Sigmoid colon (tissue), 3 donors: Measurements from ENCODE around the gene DIS3L2.

Source experiments
- POLR2A ChIP-seq, 2 donors: fragments of 450-650 bp; IDR thresholded peaks; one replicate each; pipeline ENCODE4 v1.6.1; 2016; ENCODE audit warnings: antibody characterized with exemption in 2 of 2, mild to moderate bottlenecking in 2 of 2, moderate library complexity in 2 of 2
- TF ChIP-seq, protein P1 (sequence below), 4 experiments: fragments of 450-650 bp in 3 of 4; fragments of 200-600 bp in 1 of 4; IDR thresholded peaks; one replicate each; pipeline ENCODE4 v1.5.1; 2016 to 2019; ENCODE audit warnings: antibody characterized with exemption in 4 of 4, mild to moderate bottlenecking in 3 of 4, moderate library complexity in 2 of 4

DNA sequence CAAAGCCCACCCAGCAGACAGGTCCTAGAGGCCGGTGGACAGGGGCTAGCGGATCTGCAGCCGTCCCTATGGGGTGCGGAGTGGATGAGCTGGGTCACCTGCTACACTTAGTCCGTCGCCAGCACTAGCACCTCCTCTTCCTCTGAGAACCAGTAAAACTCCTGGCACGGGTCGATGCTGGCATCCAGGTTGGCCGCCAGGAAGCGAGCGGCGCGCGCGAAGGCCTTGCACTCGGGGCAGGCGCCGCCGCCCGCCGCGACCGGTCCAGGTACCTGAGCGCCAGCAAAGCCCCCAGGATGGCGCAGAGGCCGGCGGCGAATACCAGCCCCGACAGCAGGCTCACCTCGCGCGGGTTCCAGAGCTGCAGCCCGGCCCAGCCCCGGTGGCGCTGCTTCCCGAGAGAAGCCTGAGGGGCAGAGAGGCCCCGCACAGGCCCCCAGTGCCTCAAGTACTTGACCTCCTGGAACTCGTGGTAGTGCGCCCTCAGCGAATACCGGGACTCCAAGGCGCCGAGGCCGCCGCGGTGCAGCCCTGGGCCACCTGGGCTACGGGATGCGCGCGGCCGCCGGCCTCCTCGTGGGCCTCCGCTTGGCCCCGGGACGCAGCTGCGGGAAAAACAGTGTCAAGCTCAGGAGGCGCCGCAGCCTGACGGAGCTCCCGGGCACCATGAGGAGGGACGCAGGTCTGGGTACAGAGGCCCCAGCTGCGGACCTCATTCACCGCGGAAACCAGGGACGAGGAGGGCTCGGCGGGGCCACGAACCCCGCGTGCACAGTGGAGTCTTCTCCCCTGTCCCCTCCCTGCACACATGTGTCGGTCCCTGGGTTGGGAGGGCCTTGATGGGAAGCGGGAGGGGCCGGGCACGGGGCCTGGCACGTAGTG, 389.5 kb downstream of the DIS3L2 start:
- TF ChIP-seq, protein P1, sequence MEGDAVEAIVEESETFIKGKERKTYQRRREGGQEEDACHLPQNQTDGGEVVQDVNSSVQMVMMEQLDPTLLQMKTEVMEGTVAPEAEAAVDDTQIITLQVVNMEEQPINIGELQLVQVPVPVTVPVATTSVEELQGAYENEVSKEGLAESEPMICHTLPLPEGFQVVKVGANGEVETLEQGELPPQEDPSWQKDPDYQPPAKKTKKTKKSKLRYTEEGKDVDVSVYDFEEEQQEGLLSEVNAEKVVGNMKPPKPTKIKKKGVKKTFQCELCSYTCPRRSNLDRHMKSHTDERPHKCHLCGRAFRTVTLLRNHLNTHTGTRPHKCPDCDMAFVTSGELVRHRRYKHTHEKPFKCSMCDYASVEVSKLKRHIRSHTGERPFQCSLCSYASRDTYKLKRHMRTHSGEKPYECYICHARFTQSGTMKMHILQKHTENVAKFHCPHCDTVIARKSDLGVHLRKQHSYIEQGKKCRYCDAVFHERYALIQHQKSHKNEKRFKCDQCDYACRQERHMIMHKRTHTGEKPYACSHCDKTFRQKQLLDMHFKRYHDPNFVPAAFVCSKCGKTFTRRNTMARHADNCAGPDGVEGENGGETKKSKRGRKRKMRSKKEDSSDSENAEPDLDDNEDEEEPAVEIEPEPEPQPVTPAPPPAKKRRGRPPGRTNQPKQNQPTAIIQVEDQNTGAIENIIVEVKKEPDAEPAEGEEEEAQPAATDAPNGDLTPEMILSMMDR (IDR thresholded peaks at IDR 0.05) = no peak
- TF ChIP-seq POLR2A (IDR thresholded peaks at IDR 0.05) = no peak
